Activated CD4-positive, alpha-beta T cell treated with anti-CD3 and anti-CD28 coated beads, Interleukin-2, Interleukin-4, amounts not matched to agents 100 ng/mL and 50 ng/mL, durations not matched to agents 16 hours and 8 hours (primary cell): Measurements from ENCODE around the gene NBPF11.
"Not testable (repeated sequence)": the region's sequence is repeated elsewhere in the genome, so short reads cannot be mapped to it uniquely, and the experiment has no call there.

Experiments
- DNase-seq: peaks from one replicate; pipeline ENCODE4 v3.0.0-alpha.2; 2020; ENCODE audit warnings: low spot score

The NBPF11 gene, protein sequence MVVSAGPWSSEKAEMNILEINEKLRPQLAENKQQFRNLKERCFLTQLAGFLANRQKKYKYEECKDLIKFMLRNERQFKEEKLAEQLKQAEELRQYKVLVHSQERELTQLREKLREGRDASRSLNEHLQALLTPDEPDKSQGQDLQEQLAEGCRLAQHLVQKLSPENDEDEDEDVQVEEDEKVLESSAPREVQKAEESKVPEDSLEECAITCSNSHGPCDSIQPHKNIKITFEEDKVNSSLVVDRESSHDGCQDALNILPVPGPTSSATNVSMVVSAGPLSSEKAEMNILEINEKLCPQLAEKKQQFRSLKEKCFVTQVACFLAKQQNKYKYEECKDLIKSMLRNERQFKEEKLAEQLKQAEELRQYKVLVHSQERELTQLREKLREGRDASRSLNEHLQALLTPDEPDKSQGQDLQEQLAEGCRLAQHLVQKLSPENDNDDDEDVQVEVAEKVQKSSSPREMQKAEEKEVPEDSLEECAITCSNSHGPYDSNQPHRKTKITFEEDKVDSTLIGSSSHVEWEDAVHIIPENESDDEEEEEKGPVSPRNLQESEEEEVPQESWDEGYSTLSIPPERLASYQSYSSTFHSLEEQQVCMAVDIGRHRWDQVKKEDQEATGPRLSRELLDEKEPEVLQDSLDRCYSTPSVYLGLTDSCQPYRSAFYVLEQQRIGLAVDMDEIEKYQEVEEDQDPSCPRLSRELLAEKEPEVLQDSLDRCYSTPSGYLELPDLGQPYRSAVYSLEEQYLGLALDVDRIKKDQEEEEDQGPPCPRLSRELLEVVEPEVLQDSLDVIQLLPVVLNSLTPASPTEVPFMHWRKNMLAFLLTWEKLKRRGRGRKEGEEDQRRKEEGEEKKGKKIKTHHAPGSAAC

GRCh38 chr1:148151911-148152656, at the start of gene NBPF11:
NBPF11 (minus strand) TSS chr1:148152281; CDS start chr1:148127003, 25,278 bp downstream.
- peak; percentile 87 for DNase-seq

- DNase-seq: not testable (repeated sequence)
Measured at GRCh38 chr1:148197396-148197795, 45.3 kb upstream of the NBPF11 start.

- DNase-seq: not testable (repeated sequence)
Measured at GRCh38 chr1:148196949-148197348, 44.9 kb upstream of the NBPF11 start.

GRCh38 chr1:148195115-148195514, 43.0 kb upstream of the NBPF11 start:
- DNase-seq: not testable (repeated sequence)

DNA sequence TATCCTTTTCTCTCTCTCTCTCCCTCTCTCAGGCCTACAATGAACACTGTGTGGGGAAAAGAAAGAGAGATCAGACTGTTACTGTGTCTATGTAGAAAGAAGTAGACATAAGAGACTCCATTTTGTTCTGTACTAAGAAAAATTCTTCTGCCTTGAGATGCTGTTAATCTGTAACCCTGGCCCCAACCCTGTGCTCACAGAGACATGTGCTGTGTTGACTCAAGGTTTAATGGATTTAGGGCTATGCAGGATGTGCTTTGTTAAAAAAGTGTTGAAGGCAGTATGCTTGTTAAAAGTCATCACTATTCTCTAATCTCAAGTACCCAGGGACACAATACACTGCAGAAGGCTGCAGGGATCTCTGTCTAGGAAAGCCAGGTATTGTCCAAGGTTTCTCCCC, 36.7 kb upstream of the NBPF11 start:
- DNase-seq: not testable (repeated sequence)

DNA sequence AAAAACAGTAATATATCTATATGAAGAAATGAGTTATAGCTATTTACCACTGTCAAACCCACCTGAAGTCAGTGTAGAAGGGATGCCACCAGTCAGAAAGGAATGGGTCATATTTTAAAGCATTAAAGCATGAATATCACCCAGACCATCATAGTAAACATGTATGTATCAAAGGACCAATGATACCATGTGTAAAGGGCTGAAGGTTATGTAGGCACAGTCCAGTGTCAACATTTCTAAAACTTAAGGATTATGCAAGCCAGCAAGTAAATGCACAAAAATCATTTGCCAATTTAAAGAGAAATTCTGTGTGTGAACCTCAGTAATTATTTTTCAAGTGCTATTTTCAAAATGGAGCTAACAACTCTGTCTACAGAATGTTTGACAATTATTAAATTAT, 26.6 kb upstream of the NBPF11 start:
- DNase-seq: not testable (repeated sequence)

GRCh38 chr1:148175414-148175813, 23.3 kb upstream of the NBPF11 start:
- not testable (repeated sequence) for DNase-seq

DNA sequence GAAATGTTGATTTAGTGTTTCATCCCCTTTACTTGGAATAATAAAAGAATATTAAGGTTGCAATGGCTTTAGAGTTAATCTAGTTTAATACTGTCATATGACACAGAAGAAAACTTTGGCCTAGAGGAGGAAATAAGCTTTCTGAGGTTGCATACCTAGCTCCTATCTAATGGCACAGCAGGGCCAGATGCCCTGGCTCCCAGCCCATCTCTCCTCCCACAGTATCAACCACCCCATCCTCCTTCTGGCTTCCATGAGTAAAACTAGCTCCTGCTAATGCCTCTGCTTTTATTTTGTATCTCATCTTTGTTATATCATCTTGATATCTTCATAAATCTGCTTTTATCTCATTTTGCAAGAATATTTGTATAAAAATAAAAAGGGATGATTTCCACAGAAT, 19.9 kb upstream of the NBPF11 start:
- not testable (repeated sequence) for DNase-seq

DNA sequence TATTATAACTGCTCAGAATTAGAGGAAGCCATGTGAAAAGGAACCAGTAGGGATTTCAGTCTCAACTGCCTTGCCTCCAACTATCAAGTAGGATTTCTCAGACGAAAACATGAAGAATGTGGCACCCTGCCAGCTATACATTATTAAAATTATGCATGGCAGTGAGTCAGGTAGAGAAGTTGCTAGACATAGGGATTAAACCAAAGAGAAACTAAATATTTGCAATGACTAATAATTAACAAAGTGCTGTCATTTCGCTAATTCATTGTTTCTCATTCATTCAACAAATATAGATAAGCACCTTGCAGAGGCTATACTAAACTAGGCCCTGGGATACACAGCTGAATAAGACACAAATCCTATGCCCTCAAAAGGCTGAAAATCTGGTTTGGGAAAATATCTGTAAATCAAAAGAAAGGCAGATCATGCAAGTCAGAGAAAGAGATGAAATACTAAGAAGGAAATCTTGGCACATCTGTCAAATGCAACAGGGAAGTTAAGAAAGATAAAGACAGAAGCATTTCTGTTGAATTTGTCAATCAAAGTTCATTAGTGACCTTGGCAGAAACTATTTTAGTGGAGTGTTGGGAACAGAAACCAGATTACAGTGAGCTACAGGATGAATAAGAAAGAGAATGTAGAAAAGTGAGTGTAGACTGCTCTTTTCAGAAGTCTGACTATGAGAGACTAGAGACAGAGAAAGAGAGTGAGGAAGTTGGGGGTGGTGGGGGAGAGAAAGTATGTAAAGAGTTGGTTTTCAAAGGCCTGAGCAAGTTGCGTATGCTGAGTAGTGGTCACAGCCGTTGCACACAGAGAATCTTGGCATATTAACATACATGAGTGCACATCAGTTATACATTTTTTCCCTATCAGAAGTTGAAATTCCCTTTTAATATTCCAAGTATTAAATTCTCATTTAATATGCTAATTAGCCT, 14.7 kb upstream of the NBPF11 start:
- peak; percentile 11 for DNase-seq

GRCh38 chr1:148162363-148162762, 10.3 kb upstream of the NBPF11 start:
- no peak for DNase-seq

DNA sequence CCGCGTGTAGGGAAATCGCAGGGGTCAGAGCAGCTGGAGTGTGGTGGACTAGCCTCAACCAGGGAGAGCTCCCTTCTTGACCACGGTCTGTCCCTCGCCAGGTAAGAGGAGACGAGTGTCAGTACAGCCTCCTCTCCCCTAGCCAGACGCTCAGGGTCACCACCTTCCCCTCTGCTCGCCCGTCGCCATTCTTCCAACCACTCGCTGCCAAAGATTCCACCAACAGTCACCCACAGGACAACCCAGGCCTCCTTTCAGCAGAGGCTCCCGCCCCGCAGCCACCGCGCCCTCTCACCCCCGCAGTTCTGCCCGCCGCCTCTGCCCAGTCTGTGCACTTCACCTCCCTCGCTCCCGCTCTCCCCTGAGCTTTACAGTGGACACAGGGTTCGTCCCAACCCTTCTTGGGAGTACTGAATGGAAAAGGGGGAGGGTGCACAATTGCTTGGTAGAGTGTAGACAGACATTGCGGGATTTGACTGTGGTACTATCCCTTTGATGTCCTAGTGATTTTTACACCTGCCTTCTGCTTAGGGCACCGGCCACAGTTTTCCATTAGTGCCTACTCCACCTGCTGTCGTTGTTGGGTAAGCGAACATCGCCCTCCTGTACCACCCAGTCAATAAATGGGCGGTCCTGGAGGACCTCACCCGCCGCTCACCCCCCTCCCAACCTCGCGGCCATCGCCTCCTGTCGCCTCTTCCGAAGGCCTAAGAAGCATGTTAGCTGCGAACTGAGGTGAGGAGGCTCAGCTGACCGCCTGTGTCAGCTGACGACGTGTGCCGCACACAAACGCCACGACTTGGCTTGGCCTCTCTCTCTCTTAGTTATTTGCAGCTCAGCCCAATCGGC, 9.2 kb upstream of the NBPF11 start:
- no peak for DNase-seq

DNA sequence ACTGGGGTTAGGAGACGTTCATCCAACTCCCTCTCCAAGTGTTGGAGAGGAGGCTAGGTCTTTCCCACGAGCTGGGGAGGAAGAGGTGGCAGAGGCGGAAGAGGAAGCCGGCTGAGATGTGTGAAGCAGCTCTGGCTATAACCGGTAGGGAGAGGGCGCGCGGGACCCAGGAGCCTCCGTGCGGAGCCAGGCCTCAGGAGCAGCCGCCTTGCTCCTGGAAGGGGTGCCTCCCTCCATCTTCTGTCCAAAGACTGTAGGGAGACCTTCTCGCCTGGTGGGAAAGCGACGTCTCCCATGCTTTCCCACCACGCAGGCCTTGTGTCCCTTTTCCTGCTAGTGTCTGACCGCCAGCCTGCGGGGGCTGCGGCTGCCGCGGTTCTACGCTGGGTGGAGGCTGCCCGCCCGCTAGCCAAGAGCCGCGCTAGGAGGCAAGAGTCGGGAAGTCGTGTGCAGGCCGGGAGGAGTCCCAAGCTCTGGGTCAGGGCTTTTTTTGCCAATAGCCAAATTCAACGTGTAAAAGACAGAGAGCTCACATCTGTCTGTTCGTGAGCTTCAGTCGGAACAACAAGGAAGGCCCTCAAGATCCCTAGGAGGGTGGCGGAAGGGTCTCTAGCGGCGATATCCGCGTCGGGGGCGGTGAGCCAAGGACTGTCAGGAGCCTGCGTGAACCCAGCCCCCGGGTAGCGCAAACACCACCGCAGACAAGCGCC, 8.4 kb upstream of the NBPF11 start:
- DNase-seq: no peak

- DNase-seq: no peak
Measured at GRCh38 chr1:148160048-148160342, 7.9 kb upstream of the NBPF11 start.

- no peak for DNase-seq
Measured at GRCh38 chr1:148158341-148159003, 6.4 kb upstream of the NBPF11 start.

DNA sequence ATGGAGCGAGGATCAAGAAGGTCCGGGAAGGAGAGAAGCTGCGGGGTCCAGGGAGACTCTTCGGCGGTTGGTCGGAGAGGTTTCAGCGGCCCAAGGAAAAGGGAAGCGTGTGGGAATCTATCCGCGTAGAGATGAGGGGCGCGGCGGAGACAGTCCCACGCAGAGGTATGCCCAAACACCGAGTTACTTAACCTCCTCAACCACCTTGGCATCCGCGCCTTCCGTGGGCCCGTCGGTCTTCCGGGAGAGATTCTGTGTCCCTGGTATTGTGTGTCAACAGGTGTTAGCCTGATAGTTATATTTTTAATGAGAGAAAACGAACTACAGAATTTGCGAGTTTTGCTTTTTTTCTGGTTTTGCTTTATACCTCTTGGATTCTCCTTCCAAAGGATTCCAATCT, 5.7 kb upstream of the NBPF11 start:
- DNase-seq: not testable (repeated sequence)

- DNase-seq: not testable (repeated sequence)
Measured at GRCh38 chr1:148155494-148156275, 3.6 kb upstream of the NBPF11 start.

- not testable (repeated sequence) for DNase-seq
Measured at GRCh38 chr1:148152795-148153194, 714 bp upstream of the NBPF11 start.

GRCh38 chr1:148151371-148151819, 686 bp downstream of the NBPF11 start:
- DNase-seq: peak; percentile 11
